Measurements from ENCODE around the gene MAPKAP1. TPM values are rescaled to one million over a fixed set of nuclear protein-coding genes. Genes with fewer than 3 reads are reported as not detected.

MAPKAP1 gene
- total and polyA plus RNA-seq, 2 experiments from 2014 or later = 66.7 to 85.6 TPM

GRCh38 chr9:125604196-125604595 is 102.8 kb downstream of the MAPKAP1 start:
- Histone ChIP-seq H3K27ac (no peak overlapping the region), H3K36me3 (no peaks in the 10 kb centered on the region), H3K4me1 (ENCODE audit: low read depth) (peaks cover 21% of the 10 kb centered on the region), H3K27me3 (no peaks in the 10 kb centered on the region), H3K9me3 (ENCODE audit: low read depth) (no peaks in the 10 kb centered on the region), H3K4me3 (no peak overlapping the region)
- DNase-seq (ENCODE audit: low read depth in 1 of 2, low spot score in 1 of 2) = no peak
- no peak for TF ChIP-seq CTCF (IDR thresholded peaks at IDR 0.05; ENCODE audit: low read depth, low read length)

GRCh38 chr9:125603478-125604021 is 103.5 kb downstream of the MAPKAP1 start:
- Histone ChIP-seq H3K4me1 (ENCODE audit: low read depth) (peaks cover 19% of the 10 kb centered on the region), H3K9me3 (ENCODE audit: low read depth) (no peaks in the 10 kb centered on the region), H3K27me3 (no peaks in the 10 kb centered on the region), H3K4me3 (no peak overlapping the region), H3K27ac (no peak overlapping the region), H3K36me3 (no peaks in the 10 kb centered on the region)
- no peak for DNase-seq (ENCODE audit: low read depth in 1 of 2, low spot score in 1 of 2)
- TF ChIP-seq CTCF (IDR thresholded peaks at IDR 0.05; ENCODE audit: low read depth, low read length) = no peak

GRCh38 chr9:125601961-125602360 is 105.0 kb downstream of the MAPKAP1 start:
- no peak overlapping the region for H3K27ac ChIP-seq
- H3K4me3 ChIP-seq = no peak overlapping the region
- H3K36me3 ChIP-seq = no peaks in the 10 kb centered on the region
- no peaks in the 10 kb centered on the region for H3K9me3 ChIP-seq (ENCODE audit: low read depth)
- DNase-seq (ENCODE audit: low read depth in 1 of 2, low spot score in 1 of 2) = no peak
- peaks cover 13% of the 10 kb centered on the region for H3K4me1 ChIP-seq (ENCODE audit: low read depth)
- no peaks in the 10 kb centered on the region for H3K27me3 ChIP-seq
- peak; percentile 16 for TF ChIP-seq CTCF (IDR thresholded peaks at IDR 0.05; ENCODE audit: low read depth, low read length)

- Histone ChIP-seq H3K9me3 (ENCODE audit: low read depth) (no peaks in the 10 kb centered on the region), H3K36me3 (no peaks in the 10 kb centered on the region), H3K4me3 (no peak overlapping the region), H3K27me3 (no peaks in the 10 kb centered on the region), H3K27ac (no peak overlapping the region), H3K4me1 (ENCODE audit: low read depth) (peaks cover 13% of the 10 kb centered on the region)
- no peak for TF ChIP-seq CTCF (IDR thresholded peaks at IDR 0.05; ENCODE audit: low read depth, low read length)
- DNase-seq (ENCODE audit: low read depth in 1 of 2, low spot score in 1 of 2) = no peak
Observed at GRCh38 chr9:125600194-125600593, 106.8 kb downstream of the MAPKAP1 start.

GRCh38 chr9:125594223-125594610 is 112.8 kb downstream of the MAPKAP1 start:
- H3K4me1 ChIP-seq (ENCODE audit: low read depth) = peaks cover 4% of the 10 kb centered on the region
- peak overlapping the region; percentile 32 for H3K27ac ChIP-seq
- no peak for TF ChIP-seq CTCF (IDR thresholded peaks at IDR 0.05; ENCODE audit: low read depth, low read length)
- no peak overlapping the region for H3K4me3 ChIP-seq
- no peaks in the 10 kb centered on the region for H3K36me3 ChIP-seq
- H3K9me3 ChIP-seq (ENCODE audit: low read depth) = no peaks in the 10 kb centered on the region
- H3K27me3 ChIP-seq = no peaks in the 10 kb centered on the region
- DNase-seq (ENCODE audit: low read depth in 1 of 2, low spot score in 1 of 2) = no peak

All from cardiac muscle cell (in vitro differentiated cells and primary cell).